Measurements from ENCODE around the gene LRRC8A. TPM values are rescaled to one million over a fixed set of nuclear protein-coding genes. Genes with fewer than 3 reads are reported as not detected.

The LRRC8A gene
- total RNA-seq, 2 experiments from 2014 or later = 35.0 to 35.8 TPM

GRCh38 chr9:128877852-128878251 lies 4.1 kb upstream of the LRRC8A start:
- Histone ChIP-seq H3K27me3 (ENCODE audit: control insufficient read depth in 1 of 2, insufficient read depth in 2 of 2, low read length in 2 of 2) (no peaks in the 10 kb centered on the region), H3K27ac (ENCODE audit: low read depth in 1 of 2, low read length in 2 of 2) (no peak overlapping the region)

GRCh38 chr9:128882677-128883603 lies 1.0 kb downstream of the LRRC8A start:
- Histone ChIP-seq H3K27ac (ENCODE audit: low read depth in 1 of 2, low read length in 2 of 2) (peak overlapping the region; percentile 72 to 77), H3K9me3 (ENCODE audit: control insufficient read depth in 1 of 2, insufficient read depth in 1 of 2, low read length in 2 of 2) (no peaks in the 10 kb centered on the region), H3K27me3 (ENCODE audit: control insufficient read depth in 1 of 2, insufficient read depth in 2 of 2, low read length in 2 of 2) (no peaks in the 10 kb centered on the region), H3K4me1 (ENCODE audit: insufficient read depth, low read length) (peaks cover 57% of the 10 kb centered on the region), H3K4me3 (ENCODE audit: low read length) (peak overlapping the region; percentile 98), H3K36me3 (ENCODE audit: insufficient read depth, low read length) (peaks cover 29% of the 10 kb centered on the region)
- Mint-ChIP-seq H3K36me3 (ENCODE audit: low read depth) (peaks cover 56% of the 10 kb centered on the region), H3K27me3 (no peaks in the 10 kb centered on the region), H3K9me3 (no peaks in the 10 kb centered on the region), H3K4me1 (ENCODE audit: low read depth) (peaks cover 71% of the 10 kb centered on the region), H3K4me3 (peak overlapping the region; percentile 98), H3K27ac (peak overlapping the region; percentile 90)
- ChIA-PET POLR2A (interaction anchor here (0.5 to 2.5 kb wide), 7 partner anchors 13 to 95 kb away, joined by 3 to 35 read pairs (median 4); partner anchors contain the start of gene ENDOG), CTCF (interaction anchor here (1.7 kb wide), 1 partner anchor 65 kb away, joined by 3 read pairs; the partner anchor contains the start of gene ENDOG)
- DNase-seq = peak in 2 of 14 experiments; percentile 22 to 35
- no peak for TF ChIP-seq CTCF (IDR thresholded peaks at IDR 0.05)
- intact Hi-C loops (cut with DNase I, micrococcal nuclease) = loop anchor here (1.0 to 5.0 kb wide), 8 partner anchors 19 to 1699 kb away; partner anchors contain the start of genes ENDOG (in 1 of the 2), LRSAM1 (in 1 of the 2), RPL12 (in 1 of the 2) and TBC1D13 (in 1 of the 2)
- no peak for ATAC-seq (ENCODE audit: poor library complexity)

More at GRCh38 chr9:128877852-128878251, 4.1 kb upstream of the LRRC8A start:
- Mint-ChIP-seq H3K36me3 (ENCODE audit: low read depth) (peaks cover 16% of the 10 kb centered on the region), H3K4me1 (ENCODE audit: low read depth) (peaks cover 42% of the 10 kb centered on the region), H3K27ac (no peak overlapping the region), H3K27me3 (no peaks in the 10 kb centered on the region), H3K9me3 (no peaks in the 10 kb centered on the region), H3K4me3 (no peak overlapping the region)
- ChIA-PET CTCF (interaction anchor here (0.9 to 1.7 kb wide), 2 partner anchors 12 to 50 kb away, joined by 4 to 5 read pairs; no protein-coding TSS in a partner anchor), POLR2A (interaction anchor here (0.6 kb wide), 1 partner anchor 356 kb away, joined by 3 read pairs; no protein-coding TSS in a partner anchor)
- Histone ChIP-seq H3K36me3 (ENCODE audit: insufficient read depth, low read length) (no peaks in the 10 kb centered on the region), H3K9me3 (ENCODE audit: control insufficient read depth in 1 of 2, insufficient read depth in 1 of 2, low read length in 2 of 2) (no peaks in the 10 kb centered on the region), H3K4me3 (ENCODE audit: low read length) (no peak overlapping the region), H3K4me1 (ENCODE audit: insufficient read depth, low read length) (peaks cover 21% of the 10 kb centered on the region)
- intact Hi-C loops (cut with DNase I, micrococcal nuclease) = no loop called here
- ATAC-seq (ENCODE audit: poor library complexity) = no peak
- TF ChIP-seq CTCF (IDR thresholded peaks at IDR 0.05) = no peak
- no peak for DNase-seq

- peaks cover 79% of the 10 kb centered on the region for H3K4me1 Mint-ChIP-seq (ENCODE audit: low read depth)
- CTCF ChIA-PET = no interaction called here
- peak overlapping the region in 1 of 2 donors; percentile 31 for H3K27ac ChIP-seq (ENCODE audit: low read depth in 1 of 2, low read length in 2 of 2)
These were observed 2.2 kb downstream of the LRRC8A start for GRCh38 chr9:128884164-128884563.

More at GRCh38 chr9:128884164-128884563, 2.2 kb downstream of the LRRC8A start:
- peaks cover 41% of the 10 kb centered on the region for H3K36me3 ChIP-seq (ENCODE audit: insufficient read depth, low read length)
- POLR2A ChIA-PET = interaction anchor here (1.4 kb wide), 1 partner anchor 18 kb away, joined by 5 read pairs; no protein-coding TSS in a partner anchor
- ATAC-seq (ENCODE audit: poor library complexity) (no peak), DNase-seq (no peak)
- no peaks in the 10 kb centered on the region for H3K27me3 ChIP-seq (ENCODE audit: control insufficient read depth in 1 of 2, insufficient read depth in 2 of 2, low read length in 2 of 2)
- intact Hi-C loops (cut with DNase I, micrococcal nuclease) = loop anchor here (5.0 kb wide), 5 partner anchors 43 to 1698 kb away; partner anchors contain the start of genes ENDOG (in 1 of the 2), LRSAM1 (in 1 of the 2), RPL12 (in 1 of the 2) and ZER1 (in 1 of the 2)
- H3K4me1 ChIP-seq (ENCODE audit: insufficient read depth, low read length) = peaks cover 66% of the 10 kb centered on the region
- Mint-ChIP-seq H3K4me3 (peak overlapping the region; percentile 98), H3K9me3 (no peaks in the 10 kb centered on the region), H3K36me3 (ENCODE audit: low read depth) (peaks cover 68% of the 10 kb centered on the region), H3K27me3 (no peaks in the 10 kb centered on the region), H3K27ac (peak overlapping the region; percentile 90)
- H3K4me3 ChIP-seq (ENCODE audit: low read length) = no peak overlapping the region
- no peak for TF ChIP-seq CTCF (IDR thresholded peaks at IDR 0.05)
- H3K9me3 ChIP-seq (ENCODE audit: control insufficient read depth in 1 of 2, insufficient read depth in 1 of 2, low read length in 2 of 2) = no peaks in the 10 kb centered on the region

All from CD4-positive, alpha-beta T cell (primary cell).